Measurements from ENCODE around the gene AKR7A2. TPM values are rescaled to one million over a fixed set of nuclear protein-coding genes. Genes with fewer than 3 reads are reported as not detected.
"Not testable (repeated sequence)": the region's sequence is repeated elsewhere in the genome, so short reads cannot be mapped to it uniquely, and the experiment has no call there.

Gene AKR7A2
- total RNA-seq, 1 donor from 2014 or later = 31.1 TPM

DNA sequence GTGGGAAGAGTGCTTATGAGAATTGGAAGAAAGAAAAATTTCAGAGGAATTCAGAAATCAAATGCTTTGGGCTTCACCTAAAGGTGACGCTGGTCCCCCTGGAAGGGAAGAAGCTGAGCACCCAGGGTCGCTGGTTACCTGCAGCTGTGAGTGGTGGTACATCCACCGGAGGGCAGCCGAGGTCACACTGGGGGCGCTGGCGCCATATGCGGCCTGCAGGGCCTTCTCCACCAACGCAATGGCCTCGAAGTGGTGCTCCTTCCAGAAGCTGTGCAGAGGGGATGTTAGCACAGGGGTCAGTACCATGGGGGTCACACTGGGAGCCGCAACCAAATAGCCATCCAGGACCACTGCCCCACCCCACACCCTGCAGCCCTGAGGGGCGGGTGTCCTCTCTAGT lies 6.1 kb downstream of the AKR7A2 start:
- Mint-ChIP-seq H3K4me3 (no peak overlapping the region), H3K9me3 (no peaks in the 10 kb centered on the region), H3K4me1 (ENCODE audit: low read depth) (peaks cover 2% of the 10 kb centered on the region), H3K27me3 (ENCODE audit: insufficient read depth) (no peaks in the 10 kb centered on the region), H3K27ac (no peak overlapping the region), H3K36me3 (ENCODE audit: low read depth) (peaks cover 34% of the 10 kb centered on the region)
- intact Hi-C loops (cut with micrococcal nuclease) = no loop called here
- no peak for DNase-seq (ENCODE audit: low spot score)

GRCh38 chr1:19304081-19304480 lies 7.9 kb downstream of the AKR7A2 start:
- H3K27me3 Mint-ChIP-seq (ENCODE audit: insufficient read depth); H3K9me3 Mint-ChIP-seq; intact Hi-C loops (cut with micrococcal nuclease); H3K4me1 Mint-ChIP-seq (ENCODE audit: low read depth); DNase-seq (ENCODE audit: low spot score); H3K27ac Mint-ChIP-seq; H3K4me3 Mint-ChIP-seq: not testable (repeated sequence)
- H3K36me3 Mint-ChIP-seq (ENCODE audit: low read depth) = peaks cover 32% of the 10 kb centered on the region

DNA sequence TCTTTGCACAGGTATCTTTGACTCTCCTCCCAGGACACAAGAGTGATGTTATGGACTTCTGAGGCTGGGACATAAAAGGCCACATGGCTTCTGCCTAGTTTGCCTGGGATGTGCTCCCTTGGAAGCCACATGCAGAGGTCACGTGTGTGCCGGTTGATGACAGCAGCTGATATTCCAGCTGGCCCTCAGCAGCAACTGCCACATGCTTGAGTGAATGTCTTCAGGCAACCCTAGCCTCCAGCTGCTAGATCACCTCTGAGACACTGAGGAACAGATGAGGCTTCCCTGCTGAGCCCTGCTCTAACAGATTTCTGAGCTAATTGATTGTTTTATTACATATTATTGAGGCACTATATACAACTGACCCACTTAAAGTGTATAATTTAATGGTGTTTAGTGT lies 11.7 kb downstream of the AKR7A2 start:
- no peak for DNase-seq (ENCODE audit: low spot score)
- H3K27ac Mint-ChIP-seq = no peak overlapping the region
- peaks cover 20% of the 10 kb centered on the region for H3K36me3 Mint-ChIP-seq (ENCODE audit: low read depth)
- intact Hi-C loops (cut with micrococcal nuclease) = no loop called here
- H3K9me3 Mint-ChIP-seq = peaks cover 15% of the 10 kb centered on the region
- H3K4me3 Mint-ChIP-seq = no peak overlapping the region
- H3K4me1 Mint-ChIP-seq (ENCODE audit: low read depth) = no peaks in the 10 kb centered on the region
- H3K27me3 Mint-ChIP-seq (ENCODE audit: insufficient read depth) = no peaks in the 10 kb centered on the region

- H3K4me1 Mint-ChIP-seq (ENCODE audit: low read depth) = no peaks in the 10 kb centered on the region
- H3K4me3 Mint-ChIP-seq = no peak overlapping the region
- H3K27me3 Mint-ChIP-seq (ENCODE audit: insufficient read depth) = no peaks in the 10 kb centered on the region
- DNase-seq (ENCODE audit: low spot score) = no peak
- H3K27ac Mint-ChIP-seq = no peak overlapping the region
- peaks cover 39% of the 10 kb centered on the region for H3K9me3 Mint-ChIP-seq
- intact Hi-C loops (cut with micrococcal nuclease) = no loop called here
- peaks cover 11% of the 10 kb centered on the region for H3K36me3 Mint-ChIP-seq (ENCODE audit: low read depth)
Measured at GRCh38 chr1:19294638-19295037, 17.3 kb downstream of the AKR7A2 start.

DNA sequence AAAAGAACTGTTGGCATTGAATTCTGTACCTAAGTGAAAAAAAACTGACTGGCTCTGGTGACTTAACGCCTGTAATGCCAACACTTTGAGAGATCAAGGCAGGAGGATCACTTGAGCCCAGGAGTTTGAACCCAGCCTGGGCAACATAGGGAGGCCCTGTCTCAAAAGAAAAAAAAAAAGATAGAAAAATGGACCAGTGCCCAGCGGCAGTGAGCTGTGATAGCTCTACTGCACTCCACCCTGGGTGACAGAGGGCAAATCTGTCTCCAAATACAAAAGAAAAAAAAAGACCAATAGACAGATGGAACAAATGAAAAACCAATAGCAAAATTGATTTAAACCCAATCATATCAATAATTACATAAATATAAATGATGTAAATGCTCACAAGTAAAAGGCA lies 22.7 kb downstream of the AKR7A2 start:
- Mint-ChIP-seq H3K27ac (no peak overlapping the region), H3K9me3 (peaks cover 14% of the 10 kb centered on the region), H3K36me3 (ENCODE audit: low read depth) (no peaks in the 10 kb centered on the region), H3K27me3 (ENCODE audit: insufficient read depth) (peaks cover 2% of the 10 kb centered on the region), H3K4me3 (no peak overlapping the region), H3K4me1 (ENCODE audit: low read depth) (no peaks in the 10 kb centered on the region)
- no peak for DNase-seq (ENCODE audit: low spot score)
- intact Hi-C loops (cut with micrococcal nuclease) = no loop called here

- H3K4me1 Mint-ChIP-seq (ENCODE audit: low read depth); H3K4me3 Mint-ChIP-seq; H3K36me3 Mint-ChIP-seq (ENCODE audit: low read depth); H3K27me3 Mint-ChIP-seq (ENCODE audit: insufficient read depth); intact Hi-C loops (cut with micrococcal nuclease): not testable (repeated sequence)
- H3K9me3 Mint-ChIP-seq = peaks cover 12% of the 10 kb centered on the region
- DNase-seq (ENCODE audit: low spot score) = peak; percentile 34
- H3K27ac Mint-ChIP-seq = peak within 1 kb of the TSS; percentile 73
Measured at GRCh38 chr1:19288324-19289241, 23.4 kb downstream of the AKR7A2 start, which contains the start of gene AKR7A3. Gene AKR7A3, minus strand, starts transcription at chr1:19288770. Its CDS starts 61 bp downstream, at chr1:19288709.

DNA sequence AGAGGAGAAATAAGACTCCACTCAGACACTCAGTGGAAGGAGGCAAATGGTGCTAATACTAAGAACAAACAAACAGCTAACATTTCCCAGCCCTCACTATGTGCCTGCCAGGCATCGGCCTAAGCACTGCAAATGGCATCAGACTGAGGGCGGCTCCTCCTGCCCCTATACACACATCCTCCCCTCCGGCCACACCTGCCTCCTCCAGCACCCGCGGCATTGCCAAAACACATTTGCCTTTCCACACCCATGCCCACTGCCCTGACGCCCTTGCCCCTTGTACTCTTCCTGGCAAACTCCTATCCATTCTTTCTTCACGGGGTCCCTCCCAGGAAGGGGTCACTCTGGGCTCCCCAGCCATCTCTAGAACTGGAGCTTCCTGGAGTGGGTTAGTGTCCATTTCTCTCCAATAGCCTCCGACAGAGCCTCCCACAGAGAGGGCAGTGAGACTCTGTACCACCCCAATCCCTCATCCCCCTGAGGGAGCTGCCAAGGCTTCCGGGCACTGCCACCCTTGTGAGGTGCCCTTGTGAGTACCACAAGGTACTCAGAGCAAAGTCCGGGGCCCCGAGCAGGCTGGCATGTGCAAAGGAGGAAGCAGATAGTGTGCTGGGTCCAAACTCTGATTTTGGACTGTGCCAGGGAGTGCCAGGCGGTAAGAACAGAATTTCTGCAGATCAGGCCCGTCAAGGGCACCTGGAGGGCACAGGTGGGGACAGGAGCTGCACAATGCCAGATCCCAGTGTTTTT lies 24.3 kb downstream of the AKR7A2 start:
- peaks cover 2% of the 10 kb centered on the region for H3K27me3 Mint-ChIP-seq (ENCODE audit: insufficient read depth)
- intact Hi-C loops (cut with micrococcal nuclease) = no loop called here
- peak overlapping the region; percentile 73 for H3K27ac Mint-ChIP-seq
- H3K4me3 Mint-ChIP-seq = no peak overlapping the region
- H3K4me1 Mint-ChIP-seq (ENCODE audit: low read depth) = no peaks in the 10 kb centered on the region
- peaks cover 8% of the 10 kb centered on the region for H3K9me3 Mint-ChIP-seq
- H3K36me3 Mint-ChIP-seq (ENCODE audit: low read depth) = peaks cover 1% of the 10 kb centered on the region
- no peak for DNase-seq (ENCODE audit: low spot score)

DNA sequence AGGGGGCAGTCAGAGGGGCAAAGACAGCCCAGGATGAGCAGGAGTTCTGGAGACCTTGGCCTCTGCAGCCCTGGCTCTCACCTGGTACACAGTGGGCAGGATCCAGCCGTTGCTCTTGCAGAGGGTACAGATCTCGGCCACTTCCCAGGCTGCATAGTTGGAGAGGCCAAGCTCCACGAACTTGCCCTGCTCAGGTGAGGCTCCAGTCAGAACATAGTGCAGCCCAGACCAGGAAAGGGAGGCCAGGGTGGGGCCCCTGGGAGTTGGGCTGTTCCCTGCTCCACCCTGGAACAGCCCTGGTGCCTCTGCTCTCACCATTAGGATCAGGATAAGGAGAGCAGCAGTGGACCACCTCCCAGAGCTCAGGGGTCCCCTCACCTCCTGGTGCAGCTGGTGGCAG lies 26.1 kb downstream of the AKR7A2 start:
- DNase-seq (ENCODE audit: low spot score); H3K36me3 Mint-ChIP-seq (ENCODE audit: low read depth); H3K4me1 Mint-ChIP-seq (ENCODE audit: low read depth); H3K27ac Mint-ChIP-seq; H3K4me3 Mint-ChIP-seq; intact Hi-C loops (cut with micrococcal nuclease); H3K9me3 Mint-ChIP-seq; H3K27me3 Mint-ChIP-seq (ENCODE audit: insufficient read depth): not testable (repeated sequence)

DNA sequence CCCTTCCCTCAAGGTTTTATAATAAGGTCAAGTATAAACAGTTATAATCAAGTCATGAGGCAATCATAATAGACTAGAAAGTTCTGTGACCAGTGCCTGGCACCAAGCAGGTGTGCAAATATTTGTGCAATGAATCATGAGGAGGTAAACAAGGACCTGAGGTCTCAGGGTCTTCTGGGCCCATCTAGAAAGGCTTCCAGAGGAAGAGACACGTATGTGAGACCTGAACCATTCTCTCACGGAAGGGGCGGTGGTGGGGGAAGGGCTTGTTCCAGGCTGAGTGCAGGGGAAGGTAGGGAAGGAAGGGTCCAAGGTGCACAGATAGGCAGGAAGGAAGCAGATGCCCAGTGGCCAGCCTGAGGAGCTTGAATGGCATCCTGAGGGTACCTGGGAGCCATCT lies 26.6 kb downstream of the AKR7A2 start:
- H3K4me1 Mint-ChIP-seq (ENCODE audit: low read depth); H3K36me3 Mint-ChIP-seq (ENCODE audit: low read depth); intact Hi-C loops (cut with micrococcal nuclease); H3K4me3 Mint-ChIP-seq; DNase-seq (ENCODE audit: low spot score); H3K9me3 Mint-ChIP-seq; H3K27ac Mint-ChIP-seq; H3K27me3 Mint-ChIP-seq (ENCODE audit: insufficient read depth): not testable (repeated sequence)

GRCh38 chr1:19284881-19285280 lies 27.1 kb downstream of the AKR7A2 start:
- DNase-seq (ENCODE audit: low spot score) = no peak
- intact Hi-C loops (cut with micrococcal nuclease) = no loop called here
- Mint-ChIP-seq H3K4me1 (ENCODE audit: low read depth) (no peaks in the 10 kb centered on the region), H3K27me3 (ENCODE audit: insufficient read depth) (peaks cover 2% of the 10 kb centered on the region), H3K4me3 (no peak overlapping the region), H3K27ac (no peak overlapping the region), H3K9me3 (no peaks in the 10 kb centered on the region), H3K36me3 (ENCODE audit: low read depth) (peaks cover 1% of the 10 kb centered on the region)

- H3K4me1 Mint-ChIP-seq (ENCODE audit: low read depth) = no peaks in the 10 kb centered on the region
- peaks cover 2% of the 10 kb centered on the region for H3K27me3 Mint-ChIP-seq (ENCODE audit: insufficient read depth)
- peaks cover 1% of the 10 kb centered on the region for H3K36me3 Mint-ChIP-seq (ENCODE audit: low read depth)
- H3K27ac Mint-ChIP-seq = no peak overlapping the region
- no peak overlapping the region for H3K4me3 Mint-ChIP-seq
- H3K9me3 Mint-ChIP-seq = no peaks in the 10 kb centered on the region
- DNase-seq (ENCODE audit: low spot score) = no peak
- intact Hi-C loops (cut with micrococcal nuclease) = no loop called here
Measured at GRCh38 chr1:19283891-19284290, 28.1 kb downstream of the AKR7A2 start.

DNA sequence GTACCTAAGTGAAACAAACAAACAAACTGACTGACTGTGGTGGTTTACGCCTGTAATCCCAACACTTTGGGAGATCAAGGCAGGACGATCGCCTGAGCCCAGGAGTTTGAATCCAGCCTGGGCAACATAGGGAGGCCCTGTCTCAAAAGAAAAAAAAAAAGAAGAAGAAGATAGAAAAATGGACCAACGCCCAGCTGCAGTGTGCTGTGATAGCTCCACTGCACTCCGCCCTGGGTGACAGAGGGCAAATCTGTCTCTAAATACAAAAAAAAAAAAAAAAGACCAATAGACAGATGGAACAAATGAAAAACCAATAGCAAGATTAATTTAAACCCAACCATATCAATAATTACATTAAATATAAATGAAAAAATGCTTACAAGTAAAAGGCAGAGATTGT lies 37.3 kb downstream of the AKR7A2 start:
- H3K4me3 Mint-ChIP-seq = no peak overlapping the region
- no peak overlapping the region for H3K27ac Mint-ChIP-seq
- intact Hi-C loops (cut with micrococcal nuclease) = no loop called here
- H3K4me1 Mint-ChIP-seq (ENCODE audit: low read depth) = no peaks in the 10 kb centered on the region
- peaks cover 3% of the 10 kb centered on the region for H3K36me3 Mint-ChIP-seq (ENCODE audit: low read depth)
- H3K9me3 Mint-ChIP-seq = peaks cover 3% of the 10 kb centered on the region
- H3K27me3 Mint-ChIP-seq (ENCODE audit: insufficient read depth) = peaks cover 12% of the 10 kb centered on the region
- no peak for DNase-seq (ENCODE audit: low spot score)

DNA sequence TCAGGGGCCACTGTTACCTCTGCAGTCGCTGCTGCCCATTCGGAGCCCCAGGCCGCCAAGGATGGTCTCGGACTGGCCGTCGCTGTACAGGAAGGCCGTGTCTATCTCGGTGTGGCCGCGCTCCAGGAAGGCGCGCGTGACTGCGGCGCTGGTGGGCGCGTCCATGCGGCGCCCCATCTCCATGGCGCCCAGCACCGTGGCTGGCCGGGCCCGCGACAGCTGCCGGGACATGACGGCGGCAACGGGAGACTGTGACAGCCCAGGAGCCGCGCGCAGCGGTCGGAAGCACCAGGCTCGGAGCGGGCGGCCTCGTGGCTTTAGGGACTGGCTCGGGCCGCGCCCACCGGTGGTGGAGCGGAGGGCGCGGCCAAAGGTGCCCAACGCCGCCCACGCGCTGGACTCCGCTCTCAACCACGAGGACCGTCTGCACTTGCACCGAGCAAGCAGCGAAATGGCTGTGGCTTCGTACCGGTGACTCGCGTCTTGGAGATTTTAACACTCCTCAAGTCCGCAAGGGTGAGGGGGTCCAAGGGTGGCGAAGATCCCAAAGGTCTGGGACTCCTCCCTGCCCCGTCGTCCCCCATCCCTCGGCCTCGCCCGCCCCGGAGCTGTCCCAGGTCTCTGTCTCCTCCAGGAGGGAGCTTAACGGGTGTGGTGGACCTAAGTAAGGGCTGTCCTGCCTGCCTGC lies 38.0 kb downstream of the AKR7A2 start:
- intact Hi-C loops (cut with micrococcal nuclease) = not testable (repeated sequence)

More for the DNA sequence above, 38.0 kb downstream of the AKR7A2 start:
- H3K36me3 Mint-ChIP-seq (ENCODE audit: low read depth); H3K27ac Mint-ChIP-seq; DNase-seq (ENCODE audit: low spot score); H3K4me3 Mint-ChIP-seq; H3K4me1 Mint-ChIP-seq (ENCODE audit: low read depth); H3K9me3 Mint-ChIP-seq: not testable (repeated sequence)
- H3K27me3 Mint-ChIP-seq (ENCODE audit: insufficient read depth) = peaks cover 12% of the 10 kb centered on the region
